GM19023 (cell line): ENCODE data around the gene HMGCL.

ENCODE experiments used
- ATAC-seq: cut with Tn5 transposase; IDR thresholded peaks from one replicate; pipeline ENCODE4 v1.9.1; 2021; ENCODE audit warnings: mild to moderate bottlenecking, moderate library complexity; ENCODE audit not compliant: unreplicated experiment

The HMGCL gene

DNA sequence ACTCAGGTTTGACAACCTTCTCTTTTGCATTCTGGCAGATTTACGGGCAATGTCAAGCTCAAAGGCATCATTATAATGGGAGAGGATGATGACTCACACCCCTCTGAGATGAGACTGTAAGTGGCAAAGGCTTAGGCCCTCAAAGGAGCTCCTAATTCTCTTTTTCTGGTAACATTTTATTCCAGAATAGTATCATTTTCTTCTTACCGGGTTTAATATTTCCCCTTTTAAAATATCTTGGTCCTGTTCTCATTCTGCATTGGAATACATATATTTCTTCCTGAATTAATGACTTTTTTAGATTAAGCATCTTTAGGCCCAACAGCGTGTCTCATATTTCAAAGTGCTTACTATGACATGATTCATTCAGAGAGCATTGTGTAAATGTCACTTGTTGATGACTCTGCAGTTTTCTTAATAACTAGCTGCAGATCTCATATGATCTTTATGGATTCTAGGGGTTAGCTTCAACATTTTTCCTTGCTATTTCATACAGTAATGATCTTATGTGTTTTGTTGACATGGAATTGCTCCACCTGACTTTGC lies 45.3 kb downstream of the HMGCL start:
- no peak for ATAC-seq

DNA sequence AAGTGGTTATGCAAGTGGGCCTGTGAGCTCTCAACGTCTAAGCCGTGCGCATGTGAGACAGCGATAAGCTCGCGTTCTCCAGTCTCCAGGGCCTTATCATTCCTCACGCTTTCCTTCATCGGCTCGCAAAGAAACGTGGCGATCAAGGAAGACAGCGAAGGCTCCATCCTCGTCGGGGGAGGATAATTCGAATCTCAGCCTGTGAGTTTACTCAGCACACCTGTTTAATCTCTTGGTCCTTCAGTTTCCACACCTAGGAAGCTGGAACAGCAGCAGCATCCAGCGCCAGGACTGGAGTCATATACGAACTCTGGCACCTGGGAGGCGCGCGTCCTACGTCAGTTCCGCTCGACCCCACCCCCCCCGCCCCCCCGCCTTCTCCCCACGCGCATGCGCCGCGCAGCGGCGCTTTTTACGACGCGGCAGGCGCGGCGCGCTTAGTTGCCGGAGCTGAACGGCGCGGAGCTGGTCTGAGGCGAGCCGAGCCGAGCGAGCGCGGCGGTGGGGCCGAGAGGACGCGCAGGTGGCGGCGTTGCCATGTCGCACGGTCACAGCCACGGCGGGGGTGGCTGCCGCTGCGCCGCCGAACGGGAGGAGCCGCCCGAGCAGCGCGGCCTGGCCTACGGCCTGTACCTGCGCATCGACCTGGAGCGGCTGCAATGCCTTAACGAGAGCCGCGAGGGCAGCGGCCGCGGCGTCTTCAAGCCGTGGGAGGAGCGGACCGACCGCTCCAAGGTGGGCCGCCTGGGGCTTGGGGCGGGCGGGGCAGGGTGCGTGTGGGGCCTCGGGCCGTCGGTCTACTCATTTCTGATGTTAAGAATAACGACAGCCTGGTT lies 47.0 kb downstream of the HMGCL start, which contains the start of gene PITHD1:
Gene PITHD1 (plus strand): TSS at position 440 of the 836 bp plus-strand sequence. CDS start 98 bp downstream, at position 538.
- ATAC-seq, result peak; percentile 62

DNA sequence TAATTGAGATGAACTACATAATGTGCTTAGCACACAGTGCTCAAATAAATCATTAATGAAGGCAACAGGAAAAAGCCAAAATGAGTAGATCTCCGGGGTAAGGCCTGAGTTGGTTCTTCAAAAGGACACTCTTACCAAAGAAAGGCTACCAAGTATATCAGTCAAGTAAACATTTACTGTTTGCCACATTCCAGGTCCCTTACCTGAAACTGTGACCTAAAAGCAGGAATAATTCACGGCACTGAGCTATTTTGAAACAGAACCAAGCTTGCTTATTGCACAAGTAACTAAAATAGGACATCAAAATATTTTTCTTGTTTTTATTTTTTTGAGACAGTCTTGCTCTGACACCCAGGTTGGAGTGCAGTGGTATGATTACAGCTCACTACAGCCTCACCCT lies 49.0 kb downstream of the HMGCL start:
- no peak for ATAC-seq

DNA sequence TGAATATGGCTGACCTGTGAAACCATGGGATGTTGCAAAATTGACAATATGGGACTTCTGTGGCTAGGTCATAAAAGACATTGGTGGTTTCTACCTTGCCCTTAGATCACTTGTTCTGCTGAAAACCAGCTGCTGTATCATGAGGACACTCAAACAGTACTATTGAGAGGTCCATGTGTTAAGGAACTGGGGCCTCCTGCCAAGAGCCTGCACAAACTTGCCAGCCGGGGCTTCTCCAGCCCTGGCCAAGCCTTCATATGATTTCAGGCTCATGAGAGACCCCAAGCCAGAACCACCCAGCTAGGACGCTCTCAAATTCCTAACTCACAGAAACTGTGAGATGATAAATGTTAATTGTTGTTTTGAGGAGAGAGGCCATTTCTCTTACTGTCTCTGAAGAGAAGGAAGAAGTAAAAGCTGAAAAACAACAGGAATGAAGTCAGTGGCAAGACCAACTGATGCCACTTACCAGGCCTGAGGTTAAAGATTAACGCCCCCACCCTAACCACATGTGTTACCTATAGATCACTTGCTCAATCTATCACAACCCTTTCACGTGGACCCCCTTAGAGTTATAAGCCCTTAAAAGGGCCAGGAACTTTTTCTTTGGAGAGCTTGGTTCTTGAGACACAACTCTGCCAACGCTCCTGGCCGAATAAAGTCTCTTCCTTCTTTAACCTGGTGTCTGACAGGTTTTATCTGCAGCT lies 50.9 kb downstream of the HMGCL start:
- no peak for ATAC-seq

DNA sequence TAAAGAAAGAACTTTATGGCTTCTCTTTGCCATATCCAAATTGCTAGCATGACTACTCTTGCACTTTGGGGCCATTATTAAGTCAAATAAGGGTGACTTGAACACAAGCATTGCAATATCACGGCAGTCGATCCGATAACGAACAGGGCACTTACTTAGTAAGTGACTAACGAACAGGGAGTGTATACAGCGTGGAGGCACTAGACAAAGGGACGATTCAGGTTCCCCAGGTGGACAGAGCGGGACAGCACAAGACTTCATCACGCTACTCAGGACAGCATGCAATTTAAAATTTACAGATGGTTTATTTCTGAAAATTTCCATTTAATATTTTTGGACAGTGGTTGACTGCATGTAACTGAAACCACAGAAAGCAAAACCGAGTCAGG lies 52.4 kb downstream of the HMGCL start:
- no peak for ATAC-seq

DNA sequence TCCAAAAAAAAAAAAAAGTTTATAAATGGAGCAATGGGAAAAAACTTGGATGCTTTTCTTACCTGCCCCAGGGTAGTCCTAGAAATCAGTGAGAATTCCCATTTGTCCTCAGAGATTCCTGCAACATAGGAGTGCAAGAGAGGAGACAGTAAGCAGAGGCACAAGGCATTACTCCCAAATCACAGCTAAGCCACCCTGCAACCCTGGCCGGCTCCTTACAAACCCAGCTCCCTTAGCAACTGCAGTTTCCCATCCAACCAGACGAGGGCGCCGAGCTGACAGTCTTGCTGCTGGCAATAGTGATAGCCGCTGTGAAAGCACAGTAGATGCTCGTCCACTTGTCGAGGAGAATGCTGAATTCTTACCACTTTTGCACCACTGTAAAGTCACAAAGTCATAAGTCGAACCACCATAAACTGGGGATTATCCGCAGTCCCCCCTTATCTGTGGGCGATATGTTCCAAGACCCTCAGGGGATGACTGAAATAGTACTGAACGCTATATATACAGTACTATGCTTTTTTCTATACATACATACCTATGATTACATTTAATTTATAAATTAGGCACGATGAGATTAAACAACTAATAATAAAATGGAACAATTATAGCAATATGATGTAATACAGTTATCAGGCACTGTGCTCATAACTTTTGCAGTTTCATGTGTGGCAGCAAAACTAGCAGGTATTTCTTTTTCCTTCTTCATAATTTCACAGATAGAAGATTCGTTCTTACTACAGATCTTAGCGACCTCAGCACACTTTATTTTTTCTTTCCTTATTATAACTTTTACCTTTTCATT lies 53.0 kb downstream of the HMGCL start:
- no peak for ATAC-seq

DNA sequence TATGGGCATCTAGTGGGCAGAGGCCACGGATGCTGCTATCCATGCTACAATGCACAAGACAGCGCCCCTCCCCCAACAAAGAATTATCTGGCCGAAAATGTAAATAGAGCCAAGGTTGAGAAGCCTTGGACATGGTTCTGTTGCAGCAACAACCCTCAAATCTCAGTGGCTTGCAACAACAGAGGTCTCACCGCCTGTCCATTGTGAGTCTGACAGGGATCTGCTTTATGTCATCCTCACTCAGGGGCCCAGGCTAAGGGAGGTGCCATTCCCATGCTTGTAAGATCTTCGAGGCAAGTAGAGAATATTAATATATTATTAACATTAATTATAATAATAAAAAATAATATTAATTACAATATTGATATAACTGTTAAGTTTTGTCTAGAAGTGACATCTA lies 56.5 kb downstream of the HMGCL start:
- ATAC-seq, result no peak

DNA sequence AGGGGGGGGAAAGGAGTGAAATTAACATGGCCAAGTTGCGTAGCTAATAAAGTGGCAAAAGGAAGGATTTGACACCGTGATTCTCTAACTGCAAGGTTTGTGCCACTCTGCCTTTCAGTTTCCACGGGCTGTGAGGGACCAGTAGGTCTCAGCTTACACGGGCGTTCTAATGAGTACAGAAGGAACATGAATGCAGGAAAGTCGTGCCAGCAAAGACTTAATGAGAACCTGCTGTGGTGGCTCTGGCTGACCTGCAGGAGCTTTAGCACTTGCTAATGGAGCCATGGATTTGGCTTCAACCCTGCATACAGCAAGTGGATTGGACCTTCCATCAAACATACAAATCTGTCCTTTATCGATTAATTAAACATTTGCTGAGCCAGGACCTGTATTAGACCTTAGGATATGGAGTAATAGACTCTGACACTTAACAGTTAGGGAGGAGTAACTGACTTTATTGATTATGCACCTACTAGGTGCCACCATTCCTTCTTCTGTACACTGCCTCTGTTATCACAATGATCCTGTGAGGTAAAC lies 62.1 kb downstream of the HMGCL start:
- no peak for ATAC-seq

DNA sequence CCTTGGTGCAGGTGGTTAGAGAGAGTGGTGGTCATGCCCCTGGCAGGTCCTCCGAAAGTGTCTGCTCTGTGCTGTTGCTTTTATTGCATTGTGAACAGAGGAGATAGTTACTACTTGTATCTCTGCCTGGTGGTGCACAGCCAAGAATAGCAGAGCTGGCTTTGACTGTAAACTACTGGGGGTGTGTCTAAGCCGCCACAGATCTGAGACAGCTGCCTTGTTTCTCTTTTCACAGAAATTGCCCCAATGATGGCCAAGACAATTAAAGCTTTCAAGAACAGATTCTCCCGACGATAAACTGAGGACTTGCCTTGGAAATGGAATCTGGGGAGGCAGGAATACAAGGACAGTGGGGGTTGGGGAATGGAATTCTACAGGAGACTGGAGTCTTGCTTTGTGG lies 66.0 kb downstream of the HMGCL start:
- no peak for ATAC-seq

DNA sequence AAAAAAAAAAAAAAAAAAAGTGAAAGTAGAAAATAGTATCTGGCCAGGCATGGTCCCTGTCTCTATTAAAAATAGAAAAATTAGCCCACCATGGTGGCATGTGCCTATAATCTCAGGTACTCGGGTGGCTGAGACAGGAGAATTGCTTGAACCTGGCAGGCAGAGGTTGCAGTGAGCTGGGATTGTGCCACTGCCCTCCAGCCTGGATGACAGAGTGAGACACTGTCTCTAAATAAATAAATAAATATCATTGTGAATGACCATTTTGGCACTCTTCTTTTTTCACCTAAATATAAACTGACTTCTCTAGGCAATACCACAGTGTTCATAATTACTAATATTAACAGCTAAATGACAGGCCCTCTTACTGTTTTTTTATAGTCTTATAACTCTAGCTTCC lies 67.4 kb downstream of the HMGCL start:
- ATAC-seq, result no peak

DNA sequence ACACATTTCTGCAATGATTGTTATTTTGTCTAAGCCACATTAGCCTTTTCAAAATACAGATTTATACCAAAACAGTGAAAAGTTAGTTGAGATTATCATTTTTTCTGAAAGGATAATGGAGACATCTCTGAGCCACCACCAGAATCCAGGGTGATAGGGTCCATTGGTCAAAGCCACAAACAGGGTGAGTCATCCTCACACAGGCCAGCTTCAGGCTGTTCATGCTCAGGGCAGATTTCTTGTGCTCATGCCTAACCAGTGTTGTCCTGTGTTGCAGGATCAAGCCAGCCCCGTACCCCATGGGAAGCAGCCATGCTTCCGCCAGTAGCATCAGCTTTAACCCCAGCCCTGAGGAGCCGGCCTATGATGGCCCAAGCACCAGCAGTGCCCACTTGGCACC lies 68.6 kb downstream of the HMGCL start:
- ATAC-seq, result no peak

DNA sequence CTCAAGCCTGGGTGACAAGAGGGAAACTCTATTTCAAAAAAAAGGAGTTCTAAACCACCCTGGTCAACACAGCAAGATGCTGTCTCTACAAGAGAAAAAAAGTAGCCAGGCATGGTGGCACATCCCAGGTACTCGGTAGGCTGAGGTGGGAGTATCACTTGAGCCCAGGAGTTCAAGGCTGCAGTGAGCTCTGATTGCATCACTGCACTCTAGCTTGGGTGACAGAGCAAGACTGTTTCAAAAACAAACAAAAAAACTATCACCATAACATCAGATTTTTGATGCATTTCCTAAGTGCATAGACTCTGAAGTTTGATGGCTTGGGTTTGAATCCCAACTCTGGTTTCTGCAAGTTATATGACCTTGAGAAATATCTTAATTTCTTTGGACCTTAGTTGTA lies 72.3 kb downstream of the HMGCL start:
- ATAC-seq, result no peak
